Midbrain (tissue), 1 donor: ENCODE results near the gene TTYH2.

Source experiments
- DNase-seq: peaks from one replicate; lab custom pipeline; 2025; lab: John Stamatoyannopoulos, UW

The TTYH2 gene

DNA sequence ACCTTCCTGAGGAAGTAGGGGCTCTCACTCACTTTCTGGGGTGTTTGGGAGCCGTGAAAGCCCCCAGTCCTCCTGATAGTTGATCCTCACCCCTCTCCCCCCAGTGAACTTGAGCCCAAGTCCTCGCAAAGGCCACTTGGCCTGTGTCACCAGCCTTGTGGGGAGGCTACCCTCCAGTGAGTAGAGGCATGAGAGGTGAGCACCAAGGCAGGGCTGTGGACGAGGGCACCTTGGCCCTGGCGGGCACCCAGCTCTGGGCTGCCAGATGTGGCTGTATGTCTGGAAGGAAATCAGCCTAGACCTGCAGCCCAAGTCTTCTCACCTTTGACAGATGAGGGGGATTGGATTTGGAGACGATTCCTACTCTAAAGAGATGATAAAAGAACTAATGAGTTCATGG is 3.1 kb downstream of the TTYH2 start:
- no peak for DNase-seq

- no peak for DNase-seq
These were observed 3.8 kb downstream of the TTYH2 start for GRCh38 chr17:74217037-74217730.

DNA sequence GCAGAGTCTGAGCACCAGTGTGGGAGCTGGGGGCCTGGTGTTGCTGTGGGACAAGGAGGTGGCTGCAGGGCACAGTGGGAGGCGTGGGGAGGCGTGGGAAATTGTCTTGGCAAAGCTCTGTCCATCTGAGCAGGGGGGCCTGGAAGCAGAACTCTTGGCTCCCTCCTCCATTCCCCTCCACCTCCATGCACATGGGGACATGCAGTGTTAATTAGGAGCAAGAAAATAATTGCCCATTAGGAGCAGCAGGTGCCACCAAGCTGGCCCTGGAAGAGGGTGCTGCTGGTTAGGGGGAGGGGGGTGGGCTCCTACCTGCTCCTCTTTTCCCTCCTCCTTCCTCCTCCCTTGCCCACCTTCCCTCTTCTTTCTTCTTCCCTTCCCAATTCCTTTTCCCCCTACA is 4.5 kb downstream of the TTYH2 start:
- no peak for DNase-seq

- no peak for DNase-seq
These were observed 5.1 kb downstream of the TTYH2 start for GRCh38 chr17:74218436-74218835.

DNA sequence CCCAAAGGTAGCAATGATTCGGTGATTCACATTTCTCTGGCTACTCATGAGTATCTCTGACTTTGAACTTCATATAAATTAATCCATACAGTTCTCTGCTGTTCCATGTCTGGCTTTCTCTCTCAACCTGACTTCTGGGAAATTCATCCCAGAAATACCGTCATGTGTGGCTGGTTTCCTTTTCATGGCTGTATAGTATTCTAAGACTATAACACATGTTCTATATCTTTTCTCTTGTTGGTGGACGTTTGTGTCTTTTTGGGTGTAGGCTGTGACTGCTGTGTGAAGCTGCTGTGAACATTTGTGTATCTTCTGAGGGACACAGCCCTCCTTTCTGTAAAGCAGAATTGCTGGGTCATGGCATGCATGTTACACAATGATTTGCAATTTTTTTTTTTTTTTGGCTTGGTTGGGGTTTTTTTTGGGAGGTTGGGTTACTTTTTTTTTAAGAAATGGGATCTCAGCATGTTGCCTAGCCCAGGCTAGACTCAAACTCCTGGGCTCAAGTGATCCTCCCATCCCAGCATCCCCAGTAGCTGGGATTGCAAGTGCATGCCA is 6.3 kb downstream of the TTYH2 start:
- DNase-seq = no peak

- DNase-seq = no peak
These were observed 6.8 kb downstream of the TTYH2 start for GRCh38 chr17:74220219-74220618.

DNA sequence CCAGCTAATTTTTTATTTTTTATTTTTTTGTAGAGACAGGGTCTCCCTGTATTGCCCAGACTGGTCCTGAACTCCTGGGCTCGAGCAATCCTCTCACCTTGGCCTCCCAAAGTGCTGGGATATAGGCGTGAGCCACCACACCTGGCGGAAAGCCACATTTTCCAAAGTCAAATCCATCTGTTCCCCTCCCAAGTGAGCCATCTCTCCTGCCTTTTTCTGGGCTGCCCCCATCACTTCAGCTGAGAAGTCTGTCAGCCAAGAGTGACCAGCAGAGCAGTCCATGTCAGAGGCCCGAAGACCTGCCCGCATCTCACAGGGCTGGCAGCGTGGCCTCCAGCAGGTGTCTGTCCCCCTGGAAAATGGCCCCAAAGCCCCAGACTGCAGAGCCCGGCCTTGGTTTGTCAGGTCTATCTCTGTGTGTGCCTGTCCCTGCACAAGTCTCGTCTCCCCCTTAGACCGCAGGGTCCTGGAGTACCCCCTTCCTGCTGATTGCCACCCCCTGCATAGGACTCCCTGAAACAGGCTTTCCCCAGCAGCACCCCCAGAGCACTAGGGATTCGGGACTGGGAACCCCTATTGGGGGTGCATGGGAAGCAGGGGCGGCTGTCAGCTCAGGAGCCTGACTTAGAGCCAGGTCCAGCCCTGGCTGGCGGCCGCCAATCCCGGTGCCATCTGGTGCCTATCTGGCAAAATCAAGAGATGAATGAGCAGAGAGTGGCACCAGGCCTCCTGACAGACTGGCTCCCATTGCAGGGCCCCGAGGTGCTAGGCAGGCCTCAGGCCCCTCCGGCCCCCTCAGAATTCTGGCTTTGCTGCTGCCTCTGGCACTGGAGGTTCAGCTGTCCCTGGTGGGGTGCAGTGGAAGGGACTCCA is 7.8 kb downstream of the TTYH2 start:
- no peak for DNase-seq

DNA sequence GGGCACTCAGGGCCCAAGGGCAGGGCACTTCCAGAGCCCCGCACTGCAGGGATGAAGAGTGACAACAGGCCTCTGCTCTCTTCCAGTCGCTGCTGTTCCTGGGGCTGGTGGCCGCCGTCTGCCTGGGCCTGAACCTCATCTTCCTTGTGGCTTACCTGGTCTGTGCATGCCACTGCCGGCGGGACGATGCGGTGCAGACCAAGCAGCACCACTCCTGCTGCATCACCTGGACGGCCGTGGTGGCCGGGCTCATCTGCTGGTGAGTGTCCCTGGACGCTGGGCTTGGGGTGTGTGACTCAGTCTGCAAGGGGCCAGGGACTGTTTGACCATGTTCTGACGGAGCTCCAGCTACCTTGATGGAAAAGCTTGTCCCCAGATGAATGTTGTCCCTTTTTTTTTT is 9.0 kb downstream of the TTYH2 start:
- DNase-seq = no peak

DNA sequence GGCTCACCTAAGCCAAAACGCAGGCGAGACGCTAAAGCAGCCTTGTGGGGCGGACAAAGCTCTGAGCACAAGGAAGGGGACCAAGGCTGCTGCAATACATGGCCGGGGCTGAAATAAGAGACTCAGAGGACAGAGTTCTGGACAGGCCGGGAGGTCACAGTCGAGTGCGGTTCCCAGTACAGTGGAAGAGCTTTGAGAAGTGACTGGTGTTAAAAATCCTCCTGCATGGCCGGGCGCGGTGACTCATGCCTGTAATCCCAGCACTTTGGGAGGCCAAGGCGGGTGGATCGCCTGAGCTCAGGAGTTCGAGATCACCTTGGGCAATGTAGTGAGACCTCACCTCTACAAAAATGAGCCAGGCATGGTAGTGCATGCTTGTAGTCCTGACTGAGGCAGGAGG is 10.5 kb downstream of the TTYH2 start:
- no peak for DNase-seq

GRCh38 chr17:74224959-74225725 is 11.8 kb downstream of the TTYH2 start:
- no peak for DNase-seq

DNA sequence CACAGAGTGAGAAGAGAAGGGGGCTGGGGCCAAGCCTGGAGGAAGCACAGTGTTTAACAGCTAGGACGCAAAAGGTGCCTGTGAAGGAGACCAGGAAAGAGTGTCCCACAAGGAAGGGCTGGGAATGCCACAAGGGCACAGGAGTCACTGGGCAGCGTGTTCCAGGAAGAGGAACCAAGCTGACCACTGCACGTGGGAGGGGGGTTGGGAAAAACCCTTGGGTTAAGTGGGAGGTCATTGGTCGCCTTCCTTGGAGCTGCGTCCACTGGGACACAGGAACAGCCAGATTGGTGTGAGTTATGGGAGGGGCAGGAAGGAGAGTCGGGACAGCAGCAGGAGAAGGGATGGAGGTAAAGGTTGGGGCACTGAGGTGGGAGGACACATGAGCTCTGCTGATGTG is 12.9 kb downstream of the TTYH2 start:
- DNase-seq = no peak

GRCh38 chr17:74227271-74228080 is 14.1 kb downstream of the TTYH2 start:
- DNase-seq = no peak

GRCh38 chr17:74228306-74228978 is 15.1 kb downstream of the TTYH2 start:
- DNase-seq = no peak

GRCh38 chr17:74230896-74231295 is 17.5 kb downstream of the TTYH2 start:
- no peak for DNase-seq

DNA sequence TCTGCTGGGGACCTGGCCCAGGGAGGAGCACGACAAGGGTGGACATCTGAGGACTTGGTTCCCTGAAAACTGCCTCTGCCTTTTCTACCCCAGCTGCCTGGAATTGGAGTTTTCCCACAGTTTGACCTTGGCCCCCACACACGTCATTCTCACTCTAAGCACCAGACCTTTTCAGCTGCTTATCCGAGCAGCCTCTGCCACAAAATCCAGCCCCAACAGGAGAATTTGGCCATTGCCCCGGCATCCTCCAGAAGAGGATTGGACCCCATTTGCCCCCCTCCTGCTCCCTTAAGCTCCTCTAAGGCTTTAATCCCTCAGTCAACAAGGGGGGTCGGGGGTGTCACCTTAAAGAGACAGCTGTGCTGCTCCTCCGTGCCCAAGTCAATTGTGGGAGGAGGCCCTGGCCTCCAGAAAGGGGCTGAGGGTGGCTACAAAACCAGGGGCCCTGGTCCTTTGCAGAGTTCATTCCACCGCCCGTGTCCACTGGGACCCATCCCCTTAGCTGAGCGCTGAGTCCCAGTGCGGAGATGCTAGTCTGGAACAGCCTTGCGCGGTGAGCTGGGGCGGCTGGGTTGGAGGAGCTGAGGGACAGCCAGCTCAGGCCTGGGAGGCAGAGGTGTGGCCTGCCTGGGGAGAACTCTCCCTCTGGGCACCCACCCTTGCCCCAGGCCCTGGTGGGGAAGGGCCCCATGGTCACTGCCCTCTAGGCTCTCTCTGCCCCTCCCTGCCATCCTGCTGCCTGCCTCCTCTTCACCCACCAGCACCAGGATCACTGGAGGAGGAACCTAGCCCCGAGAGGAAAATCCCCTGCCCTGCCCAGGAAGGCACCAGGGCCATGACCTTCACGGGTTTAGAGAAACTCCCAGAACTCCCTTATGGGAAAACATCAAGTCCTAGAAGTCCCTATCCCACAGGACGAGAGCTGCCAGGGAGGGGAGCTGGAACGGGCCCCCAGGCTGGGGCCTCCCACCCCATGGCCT is 18.8 kb downstream of the TTYH2 start:
- no peak for DNase-seq

DNA sequence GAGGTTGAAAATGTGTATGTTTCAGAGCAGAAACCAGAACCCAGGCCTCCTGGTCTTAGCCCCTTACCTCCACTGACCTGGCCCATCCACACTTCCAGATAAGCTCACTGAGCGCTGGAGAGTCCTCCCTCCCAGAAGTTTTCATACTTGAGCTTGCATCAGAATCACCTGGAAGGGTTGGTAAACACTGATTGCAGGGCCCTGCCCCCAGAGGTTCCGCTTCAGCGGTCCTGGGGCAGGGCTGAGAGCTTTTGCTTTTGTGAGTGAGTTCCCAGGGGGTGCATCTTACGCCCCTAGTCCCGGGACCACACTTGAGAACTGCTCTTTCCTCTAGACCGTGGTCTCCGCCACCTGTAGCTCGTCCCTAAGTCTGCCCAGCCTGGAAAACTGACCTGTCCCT is 20.6 kb downstream of the TTYH2 start:
- DNase-seq = no peak

- no peak for DNase-seq
These were observed 21.1 kb downstream of the TTYH2 start for GRCh38 chr17:74234486-74234885.

DNA sequence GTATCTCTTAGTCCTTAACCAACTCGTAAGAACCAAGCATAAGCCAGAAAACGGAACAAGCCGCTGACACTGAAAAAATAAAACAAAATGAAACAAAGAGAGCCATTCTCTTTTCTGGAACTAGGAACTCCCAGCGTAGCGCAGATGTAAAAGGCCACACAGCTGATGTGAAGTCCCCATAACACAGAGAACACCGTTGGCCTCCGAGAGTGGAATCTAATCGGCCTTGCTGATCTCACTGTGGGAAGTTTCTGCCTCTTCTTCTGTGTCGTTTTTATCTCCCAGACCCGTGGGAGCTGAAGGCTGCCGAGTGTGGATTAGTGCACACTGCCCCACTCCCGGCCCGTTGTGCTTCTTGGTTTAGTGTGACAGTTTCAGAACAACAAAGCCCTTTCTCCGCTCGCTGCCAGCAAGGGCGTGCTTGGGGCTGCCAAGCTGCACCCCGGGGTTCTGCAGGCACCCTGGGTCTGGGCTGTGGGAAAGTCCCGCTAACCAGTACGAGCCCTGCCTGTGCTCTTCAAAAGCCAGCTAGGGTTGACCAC is 21.7 kb downstream of the TTYH2 start:
- peak; percentile 87 for DNase-seq

GRCh38 chr17:74235911-74236371 is 22.6 kb downstream of the TTYH2 start:
- peak; percentile 37 for DNase-seq
